HPDE6-E6E7 (cell line): Measurements from ENCODE around the gene HOXA5.

Experiments
- DNase-seq: peaks from one replicate; pipeline ENCODE4 v3.0.0; 2011; ENCODE audit warnings: missing footprints; ENCODE audit errors: extremely low spot score

HOXA5 gene

DNA sequence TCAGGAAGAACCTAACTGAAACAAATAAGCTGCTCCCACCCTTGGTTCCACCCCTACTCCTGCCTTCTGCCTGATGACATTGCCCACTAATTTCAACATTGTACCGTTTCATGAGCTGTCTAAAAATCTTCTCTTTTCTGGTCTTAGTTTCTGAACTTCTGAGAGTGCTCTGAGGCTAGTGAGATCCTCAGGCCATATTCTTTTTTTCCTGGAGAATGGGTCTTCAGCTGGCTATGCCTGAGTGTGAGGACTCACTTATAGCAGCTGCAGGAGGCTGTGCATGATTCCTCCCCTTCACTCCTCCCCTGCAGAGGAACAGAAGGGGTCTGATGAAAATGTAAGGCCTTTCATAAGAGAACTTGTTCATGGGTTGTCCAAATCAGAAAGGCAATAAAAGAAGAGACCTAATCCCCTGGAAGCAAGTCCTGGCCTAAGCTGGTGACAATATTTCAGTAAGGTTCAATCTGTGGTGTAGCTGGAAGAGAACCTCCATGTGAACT lies 24.0 kb downstream of the HOXA5 start:
- DNase-seq = no peak

- DNase-seq = no peak
Observed at GRCh38 chr7:27118580-27118979, 24.9 kb downstream of the HOXA5 start.

GRCh38 chr7:27117887-27118491 lies 25.5 kb downstream of the HOXA5 start:
- DNase-seq = no peak

DNA sequence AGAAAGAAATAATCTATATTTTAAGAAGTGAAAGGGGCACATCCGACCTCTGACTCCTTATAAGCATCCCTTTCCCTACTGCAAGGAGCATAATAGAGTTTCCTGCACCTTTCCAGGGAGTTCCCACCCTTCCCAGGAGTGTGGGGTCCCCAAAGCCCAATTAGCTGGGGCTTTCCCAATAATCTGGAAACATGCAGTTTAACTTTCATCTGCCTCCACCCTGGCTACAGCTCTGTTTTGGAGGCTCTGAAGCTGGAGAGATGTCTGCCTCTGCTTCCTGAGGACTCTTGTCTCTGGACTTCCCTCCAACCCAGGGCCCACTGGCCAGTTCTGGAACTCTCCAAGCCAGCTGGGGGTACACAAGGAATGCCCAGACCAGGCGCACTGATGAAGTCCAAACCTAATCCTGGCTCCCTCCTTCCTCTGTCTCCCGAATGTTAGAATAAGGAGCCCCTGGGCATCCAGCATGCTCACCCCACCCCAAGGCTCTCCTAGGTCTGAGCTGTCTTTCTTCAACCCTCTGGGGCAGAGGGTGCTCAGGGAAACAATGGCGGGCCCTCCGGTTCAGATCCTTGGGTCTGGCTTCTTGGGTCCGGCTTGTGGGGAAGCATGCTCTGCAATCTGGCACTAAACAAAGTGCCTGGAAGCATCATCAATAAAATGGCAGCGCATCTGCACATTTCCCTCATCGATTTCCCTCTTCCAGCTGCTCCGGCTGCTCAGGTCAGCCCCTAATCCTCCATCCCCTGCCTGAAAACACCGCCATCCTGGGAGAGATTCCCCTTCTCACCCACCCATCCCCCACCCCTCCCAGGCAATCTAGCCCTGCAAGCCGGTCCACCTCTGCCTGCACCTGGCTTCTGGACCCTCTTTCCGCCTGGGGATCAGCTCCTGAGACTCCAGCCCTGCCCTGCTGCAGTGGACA lies 26.3 kb downstream of the HOXA5 start:
- no peak for DNase-seq

- DNase-seq = no peak
Observed at GRCh38 chr7:27116031-27116961, 27.2 kb downstream of the HOXA5 start.

- no peak for DNase-seq
Observed at GRCh38 chr7:27115221-27116026, 28.1 kb downstream of the HOXA5 start.

- DNase-seq = no peak
Observed at GRCh38 chr7:27114881-27115220, 28.6 kb downstream of the HOXA5 start.

DNA sequence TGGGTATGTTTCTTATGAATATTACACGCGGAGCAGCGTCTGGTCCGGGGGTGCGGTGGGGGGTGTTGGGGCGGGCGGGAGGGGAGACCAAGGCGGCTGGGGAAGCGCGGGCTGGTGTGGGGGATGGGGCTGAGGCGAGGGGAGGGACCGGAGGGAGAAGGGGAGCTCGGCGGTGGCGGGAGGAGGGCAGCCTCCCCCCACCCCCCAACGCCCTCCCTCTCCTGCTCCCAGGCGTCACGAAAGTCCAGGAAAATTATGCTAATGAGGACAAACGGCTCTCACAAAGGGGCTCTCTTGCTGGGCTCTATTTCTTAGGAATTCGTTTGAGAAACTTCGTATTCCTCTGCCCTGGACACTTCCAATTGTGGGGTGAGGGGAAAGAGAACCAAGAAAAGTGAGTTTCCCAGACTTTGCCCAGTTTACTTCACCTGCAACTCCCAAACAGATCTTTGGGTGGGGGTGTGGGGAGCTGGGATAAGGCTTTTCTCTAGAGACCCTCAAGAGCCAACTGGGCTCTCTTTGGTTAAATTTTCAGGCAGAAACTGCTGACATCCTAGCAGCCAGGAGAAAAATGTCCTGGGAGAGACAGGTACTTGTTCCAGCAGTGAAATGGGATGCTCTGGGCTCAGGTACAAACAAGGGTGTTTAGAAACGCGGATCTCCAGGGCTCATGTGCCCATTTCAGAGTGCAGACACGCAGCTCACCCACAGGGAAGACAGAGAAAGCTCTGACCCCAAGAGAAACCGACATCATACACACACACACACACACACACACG lies 29.3 kb downstream of the HOXA5 start:
- no peak for DNase-seq

GRCh38 chr7:27112955-27113949 lies 30.2 kb downstream of the HOXA5 start:
- no peak for DNase-seq

- no peak for DNase-seq
Observed at GRCh38 chr7:27112361-27112760, 31.1 kb downstream of the HOXA5 start.

GRCh38 chr7:27111751-27112277 lies 31.7 kb downstream of the HOXA5 start:
- no peak for DNase-seq

DNA sequence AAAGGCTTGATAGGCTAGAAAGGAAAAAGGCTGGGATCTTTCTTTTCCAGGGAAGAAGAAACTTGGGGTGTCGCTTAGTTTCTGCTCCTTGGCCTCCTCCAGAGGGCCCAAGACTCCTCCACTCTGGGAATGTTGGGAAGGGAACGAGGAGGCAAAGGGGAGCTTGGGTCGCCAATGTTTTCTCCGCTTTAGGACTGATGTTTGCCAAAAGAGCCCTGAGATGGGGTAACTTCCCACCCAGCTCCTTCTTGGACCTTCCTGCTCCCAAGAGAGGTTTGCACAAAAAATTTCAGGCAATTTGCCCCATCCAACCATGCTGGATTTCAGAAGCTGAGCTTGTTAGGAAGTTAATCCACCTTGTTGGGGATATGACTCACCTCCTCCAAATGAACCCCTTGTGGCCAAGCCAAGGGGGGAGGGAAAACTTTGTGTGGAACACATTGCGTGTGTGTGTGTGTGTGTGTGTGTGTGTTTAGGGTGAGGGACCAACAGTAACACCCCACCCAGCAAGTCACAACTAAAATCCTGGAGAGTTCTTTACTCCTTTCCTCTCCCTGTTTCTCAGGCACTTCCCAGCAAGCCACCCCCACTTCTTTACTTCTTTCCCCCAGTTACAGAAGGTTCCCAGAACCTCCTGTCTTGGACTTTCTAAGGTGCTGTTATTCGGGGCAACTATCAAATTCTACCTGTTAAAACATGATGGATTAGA lies 32.3 kb downstream of the HOXA5 start:
- no peak for DNase-seq

DNA sequence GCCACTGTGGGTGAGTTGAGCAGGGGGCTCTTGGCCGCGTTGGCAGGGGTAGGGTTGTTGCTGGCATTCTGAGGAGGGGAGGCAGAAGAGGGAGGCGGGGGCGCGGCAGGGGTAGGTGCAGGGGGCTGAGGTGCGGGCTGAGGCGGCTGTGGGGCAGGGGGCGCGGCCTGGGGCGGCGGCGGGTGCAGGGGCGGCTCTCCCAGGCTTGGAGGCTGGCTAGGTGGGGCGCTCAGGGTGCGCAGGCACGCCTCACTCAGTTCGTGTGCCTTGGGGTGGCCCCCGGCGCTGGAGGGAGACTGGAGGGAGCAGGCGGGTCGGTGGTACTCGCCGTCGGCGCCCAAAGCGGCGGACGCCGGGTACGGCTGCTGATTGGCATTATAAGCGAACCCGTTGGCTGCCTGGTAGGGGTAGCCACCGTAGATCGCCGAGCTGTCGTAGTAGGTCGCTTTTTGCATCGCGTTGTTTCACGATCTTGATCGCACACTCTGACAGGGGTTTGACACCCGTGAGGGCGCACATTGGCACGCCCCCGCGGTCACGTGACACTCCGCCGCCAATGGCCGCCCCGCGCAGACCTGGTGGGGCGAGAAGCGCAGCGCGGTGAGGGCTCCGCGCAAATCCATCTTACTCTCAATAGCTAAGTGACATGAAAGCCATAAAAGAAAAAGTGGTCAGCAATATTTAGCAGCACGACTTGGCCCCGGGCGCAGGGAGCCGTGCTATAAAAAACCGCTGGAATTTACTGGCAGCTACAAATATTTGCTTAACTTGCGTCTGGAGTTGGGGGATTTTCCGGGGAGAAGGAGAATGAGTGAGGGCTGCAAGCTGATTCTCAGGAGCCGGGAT lies 33.1 kb downstream of the HOXA5 start:
- no peak for DNase-seq

GRCh38 chr7:27109466-27110185 lies 33.9 kb downstream of the HOXA5 start:
- no peak for DNase-seq

DNA sequence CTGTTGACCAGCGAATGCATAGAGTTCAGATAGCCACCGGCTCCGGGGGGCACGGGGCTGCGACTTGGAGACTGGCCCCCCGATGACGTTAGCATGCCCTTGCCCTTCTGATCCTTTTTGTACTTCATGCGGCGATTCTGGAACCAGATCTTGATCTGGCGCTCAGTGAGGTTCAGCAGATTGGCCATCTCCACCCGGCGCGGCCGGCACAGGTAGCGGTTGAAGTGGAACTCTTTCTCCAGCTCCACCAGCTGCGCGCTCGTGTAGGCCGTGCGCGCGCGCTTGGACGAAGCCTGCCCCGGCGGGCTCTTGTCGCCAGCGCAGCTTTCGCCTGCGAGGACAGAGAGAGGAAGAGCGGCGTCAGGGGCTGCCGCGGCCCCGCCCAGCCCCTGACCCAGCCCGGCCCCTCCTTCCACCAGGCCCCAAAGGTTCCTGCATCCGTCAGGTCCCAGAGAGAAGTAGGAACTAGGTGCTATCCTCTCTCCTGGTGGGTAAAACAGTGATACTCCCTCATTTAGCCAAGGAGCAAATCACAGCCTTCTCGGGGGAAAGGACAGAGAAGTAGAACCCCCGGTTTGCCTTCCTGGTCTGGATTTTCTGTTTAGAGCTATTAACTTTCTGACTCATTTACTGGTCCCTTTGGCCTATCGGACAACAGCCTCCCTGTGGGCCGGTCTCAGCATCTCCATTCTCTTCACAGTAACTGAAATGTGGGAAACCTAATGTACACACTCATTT lies 34.9 kb downstream of the HOXA5 start:
- no peak for DNase-seq
